Measurements from ENCODE around the gene SOX4.
A peak's percentile ranks its signal among the peaks of the same experiment; 100 is the strongest.
"Not testable (repeated sequence)": the region's sequence is repeated elsewhere in the genome, so short reads cannot be mapped to it uniquely, and the experiment has no call there.

SOX4 gene

DNA sequence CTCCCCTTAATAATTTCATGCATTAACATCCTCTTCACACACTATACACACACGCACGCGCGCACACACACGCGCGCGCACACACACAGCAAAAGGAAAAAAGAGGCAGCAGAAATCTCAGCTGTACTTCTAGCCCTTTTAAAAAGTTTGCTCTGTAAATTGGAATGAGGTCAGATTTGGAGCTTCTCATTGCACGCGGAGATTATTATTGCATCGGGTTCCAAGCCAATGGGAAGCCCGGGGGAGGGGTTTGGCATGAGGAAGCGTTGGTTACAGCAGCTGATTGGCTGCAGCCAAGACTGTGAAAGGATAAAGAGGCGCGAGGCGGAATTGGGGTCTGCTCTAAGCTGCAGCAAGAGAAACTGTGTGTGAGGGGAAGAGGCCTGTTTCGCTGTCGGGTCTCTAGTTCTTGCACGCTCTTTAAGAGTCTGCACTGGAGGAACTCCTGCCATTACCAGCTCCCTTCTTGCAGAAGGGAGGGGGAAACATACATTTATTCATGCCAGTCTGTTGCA is at the start of gene SOX4:
Gene SOX4, plus strand, starts transcription at position 340 of the 515 bp plus-strand sequence. CDS start 784 bp downstream, outside the sequence.
- peak in 1 of 2 experiments; percentile 56 for DNase-seq (ENCODE audit: low read depth in 2 of 2)

DNA sequence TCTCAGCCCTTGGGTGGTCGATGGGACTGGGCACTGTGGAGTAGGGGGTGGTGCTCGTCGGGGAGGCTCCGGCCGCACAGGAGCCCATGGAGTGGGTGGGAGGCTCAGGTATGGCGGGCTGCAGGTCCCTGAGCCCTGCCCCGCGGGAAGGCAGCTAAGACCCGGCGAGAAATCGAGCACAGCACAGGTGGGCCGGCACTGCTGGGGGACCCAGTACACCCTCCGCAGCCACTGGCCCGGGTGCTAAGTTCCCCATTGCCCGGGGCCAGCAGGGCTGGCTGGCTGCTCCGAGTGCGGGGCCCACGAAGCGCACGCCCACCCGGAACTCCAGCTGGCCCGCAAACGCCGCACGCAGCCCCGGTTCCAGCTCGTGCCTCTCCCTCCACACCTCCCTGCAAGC is 41.3 kb upstream of the SOX4 start:
- not testable (repeated sequence) for DNase-seq (ENCODE audit: low read depth in 2 of 2)

- DNase-seq (ENCODE audit: low read depth in 2 of 2): no peak
Observed at GRCh38 chr6:21554286-21554685, 39.3 kb upstream of the SOX4 start.

GRCh38 chr6:21555197-21555596 is 38.4 kb upstream of the SOX4 start:
- DNase-seq (ENCODE audit: low read depth in 2 of 2): no peak

- DNase-seq (ENCODE audit: low read depth in 2 of 2): no peak
Observed at GRCh38 chr6:21556511-21556910, 37.0 kb upstream of the SOX4 start.

DNA sequence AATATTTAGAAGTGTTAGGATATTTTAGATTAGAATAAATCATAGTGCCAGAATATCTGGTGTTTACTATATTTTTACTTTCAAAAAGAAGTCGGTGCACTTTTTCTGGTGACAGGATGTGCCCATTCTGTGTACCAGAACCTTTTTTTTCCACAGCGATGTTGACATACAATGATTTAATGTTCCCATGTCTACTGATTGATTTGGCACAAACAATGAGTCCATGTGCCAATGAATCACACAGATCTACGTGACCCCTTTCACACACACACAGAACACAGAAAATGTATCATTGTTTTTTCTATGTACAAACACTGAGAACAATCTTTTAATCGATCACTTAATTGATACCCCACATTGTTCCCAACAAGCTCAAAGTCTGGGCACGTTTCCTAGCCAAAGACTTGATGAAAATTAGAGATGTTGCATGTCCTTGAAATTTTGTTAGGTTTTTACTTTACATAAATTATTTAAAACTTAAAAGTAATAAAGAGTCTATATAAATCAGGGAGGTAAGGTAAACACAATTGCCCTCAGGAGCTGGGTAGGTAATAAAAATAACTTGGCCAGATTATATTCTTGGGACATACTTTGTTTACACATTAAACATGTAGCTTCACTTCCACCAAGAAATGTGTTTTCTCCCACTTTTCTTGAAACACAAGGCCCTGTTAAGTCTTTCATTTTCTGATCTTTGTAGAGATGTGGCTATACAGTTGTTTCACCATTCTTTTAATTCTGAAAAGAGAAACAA is 36.4 kb upstream of the SOX4 start:
- DNase-seq (ENCODE audit: low read depth in 2 of 2): no peak

GRCh38 chr6:21559238-21559637 is 34.3 kb upstream of the SOX4 start:
- no peak for DNase-seq (ENCODE audit: low read depth in 2 of 2)

DNA sequence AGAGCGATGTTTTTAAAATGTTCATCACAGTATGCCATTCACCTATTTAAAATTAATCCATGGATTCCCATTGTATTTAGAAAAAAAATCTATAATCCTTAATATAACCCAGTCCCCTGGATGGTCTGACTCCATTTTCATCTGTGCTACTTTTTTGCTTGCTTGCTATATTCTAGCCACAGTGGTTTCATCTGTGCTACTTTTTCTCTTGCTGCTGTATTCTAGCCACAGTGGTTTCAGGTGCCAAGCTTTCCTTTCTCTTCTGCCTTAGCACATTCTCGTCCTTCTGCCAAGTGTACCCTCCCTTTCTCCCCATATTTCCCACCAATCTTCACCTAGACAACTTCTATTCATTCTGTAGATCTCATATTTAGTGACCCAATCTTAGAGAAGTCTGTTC is 33.3 kb upstream of the SOX4 start:
- no peak for DNase-seq (ENCODE audit: low read depth in 2 of 2)

- DNase-seq (ENCODE audit: low read depth in 2 of 2): no peak
Observed at GRCh38 chr6:21565431-21565830, 28.1 kb upstream of the SOX4 start.

DNA sequence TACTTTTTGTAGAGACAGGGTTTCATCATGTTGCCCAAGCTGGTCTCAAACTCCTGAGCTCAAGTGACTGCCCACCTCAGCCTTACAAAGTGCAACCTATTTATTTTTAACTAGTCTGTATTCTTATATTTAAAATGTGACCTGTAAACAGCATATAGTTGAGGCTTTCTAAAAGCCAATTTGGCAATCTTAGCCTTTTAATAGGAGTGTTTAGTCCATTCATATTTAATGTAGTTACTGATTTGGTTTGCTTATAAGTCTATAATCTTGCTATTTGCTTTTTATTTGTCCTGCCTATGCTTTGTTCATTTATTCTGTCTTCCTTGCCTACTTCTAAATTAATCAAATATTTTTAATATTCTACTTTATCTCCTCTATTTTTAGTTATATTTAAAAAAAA is 15.0 kb upstream of the SOX4 start:
- DNase-seq (ENCODE audit: low read depth in 2 of 2): no peak

DNA sequence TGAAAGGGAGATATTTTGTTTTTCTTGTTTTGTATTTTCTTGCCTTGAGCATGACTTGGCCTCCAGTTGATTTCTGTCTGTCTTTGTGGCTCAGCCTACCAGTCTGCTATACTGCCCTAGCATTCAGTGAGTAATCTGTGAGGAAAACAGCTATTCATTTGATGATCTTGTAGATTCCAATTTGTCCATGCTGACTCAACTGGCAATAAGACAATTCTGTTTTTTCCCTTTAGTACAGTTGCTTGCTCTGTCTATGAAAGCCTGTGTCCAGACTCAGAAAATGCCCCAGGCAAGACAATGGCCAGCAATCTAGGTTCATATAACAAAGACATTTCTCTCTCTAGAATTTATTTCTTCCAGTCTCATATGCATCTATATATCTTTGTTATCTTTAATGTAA is 10.9 kb upstream of the SOX4 start:
- DNase-seq (ENCODE audit: low read depth in 2 of 2): no peak

DNA sequence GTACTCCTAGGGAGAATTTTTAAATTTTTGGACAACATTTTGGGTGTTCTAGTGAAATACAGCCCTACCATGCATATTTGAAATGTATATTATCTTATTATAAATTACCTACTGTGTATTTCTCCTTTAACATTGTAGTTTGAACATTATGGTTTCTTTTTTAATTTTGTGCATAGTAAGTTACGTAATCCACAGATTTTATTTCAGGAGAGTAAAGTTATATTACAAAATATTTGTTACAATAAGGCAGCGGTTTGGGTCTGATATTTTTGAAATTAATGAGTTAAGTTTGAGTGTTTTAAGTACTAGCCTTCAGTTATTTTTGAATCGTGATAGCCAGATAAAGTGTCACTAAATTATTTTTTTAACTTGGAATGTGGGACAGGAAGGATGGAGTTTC is 7.3 kb upstream of the SOX4 start:
- DNase-seq (ENCODE audit: low read depth in 2 of 2): no peak

DNA sequence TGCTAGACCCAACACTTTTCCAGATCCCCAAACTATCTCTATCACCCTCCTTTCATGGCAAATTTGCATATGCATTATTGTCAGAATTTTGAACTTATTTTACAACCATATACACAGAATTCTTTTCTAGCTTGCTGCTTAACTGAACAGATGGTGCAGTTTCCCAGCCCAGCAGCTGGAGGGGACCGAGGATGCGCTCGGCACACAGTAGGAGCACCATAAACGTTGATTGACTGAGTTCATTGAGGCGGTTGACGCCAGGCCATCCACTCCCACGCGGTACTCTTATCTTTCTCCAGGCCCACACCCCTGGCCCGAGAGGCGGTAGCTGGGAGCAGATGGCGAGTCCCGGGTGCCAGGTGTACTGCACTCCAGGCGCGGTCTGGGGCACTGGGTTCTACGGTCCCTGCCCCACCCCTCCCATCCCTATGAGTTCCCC is 6.8 kb upstream of the SOX4 start:
- DNase-seq (ENCODE audit: low read depth in 2 of 2): no peak

- no peak for DNase-seq (ENCODE audit: low read depth in 2 of 2)
Observed at GRCh38 chr6:21587179-21587960, 6.2 kb upstream of the SOX4 start.

GRCh38 chr6:21587961-21588480 is 5.5 kb upstream of the SOX4 start:
- no peak for DNase-seq (ENCODE audit: low read depth in 2 of 2)

DNA sequence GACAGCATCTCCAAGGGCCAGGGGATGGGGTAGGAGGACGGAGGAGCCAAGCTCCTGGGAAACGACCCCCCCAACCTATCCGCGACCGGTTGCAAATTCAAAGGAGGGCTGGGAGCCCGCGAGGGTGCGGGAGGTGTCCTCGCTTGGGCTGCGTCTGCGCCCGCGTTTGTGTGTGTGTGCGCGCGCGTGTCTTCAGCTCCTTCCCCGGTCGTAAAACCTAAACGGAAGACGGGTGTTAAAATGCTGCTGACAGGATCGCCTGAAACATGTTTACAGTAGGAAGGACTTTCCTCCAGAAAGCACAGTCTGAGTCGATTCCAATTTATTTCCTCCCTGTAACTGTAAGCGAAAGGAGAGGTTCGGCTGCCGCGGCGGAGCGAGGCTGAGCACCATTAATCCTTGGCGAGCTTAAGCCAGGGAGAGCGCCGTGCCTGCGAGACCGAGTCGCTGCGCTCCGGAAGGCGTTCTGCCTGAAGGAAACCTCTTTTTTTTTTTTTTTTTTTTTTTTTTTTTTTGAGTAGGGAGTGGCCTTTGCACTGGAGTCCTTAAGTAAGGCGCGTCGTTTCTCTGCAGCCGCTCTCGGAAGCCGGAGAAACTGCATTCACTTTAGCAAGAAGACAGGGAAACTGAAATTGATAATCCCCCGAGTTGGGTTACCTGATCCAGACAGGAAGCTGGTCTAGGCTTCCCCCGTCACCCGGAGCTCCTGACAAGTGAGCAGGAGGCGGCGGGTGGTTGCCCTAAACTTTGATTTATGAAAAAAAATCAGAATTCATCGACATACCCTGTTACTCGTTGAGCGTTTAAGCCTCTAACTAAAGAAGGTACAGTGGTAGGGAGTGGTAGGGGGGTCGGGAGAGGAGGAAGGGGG is 4.8 kb upstream of the SOX4 start:
- DNase-seq (ENCODE audit: low read depth in 2 of 2): no peak

- peak; percentile 64 to 82 for DNase-seq (ENCODE audit: low read depth in 2 of 2)
Observed at GRCh38 chr6:21589352-21590345, 3.9 kb upstream of the SOX4 start.

GRCh38 chr6:21590346-21590745 is 3.2 kb upstream of the SOX4 start:
- DNase-seq (ENCODE audit: low read depth in 2 of 2): no peak

- DNase-seq (ENCODE audit: low read depth in 2 of 2): no peak
Observed at GRCh38 chr6:21591446-21591845, 2.1 kb upstream of the SOX4 start.

DNA sequence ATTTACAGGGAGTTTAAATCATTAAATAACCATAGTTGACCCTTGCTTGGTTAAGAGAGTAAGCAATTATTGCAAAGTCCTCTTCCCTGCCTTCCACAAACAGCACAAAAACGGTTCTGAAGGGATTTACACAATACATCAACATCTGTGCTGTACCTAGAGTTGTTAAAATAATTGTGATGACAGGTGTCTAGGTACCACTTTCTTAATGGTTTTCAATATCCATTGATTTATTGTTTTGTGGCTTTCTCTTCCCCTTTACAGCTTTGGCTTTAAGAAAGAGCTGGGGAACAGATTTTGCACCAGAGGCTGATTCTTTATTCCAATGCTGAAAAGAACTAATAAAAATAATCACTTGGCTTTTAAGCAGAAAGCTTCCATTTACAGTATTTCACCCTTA is 598 bp upstream of the SOX4 start:
- no peak for DNase-seq (ENCODE audit: low read depth in 2 of 2)

Measured in stimulated activated CD4-positive, alpha-beta T cell treated with anti-CD3 and anti-CD28 coated beads, Interleukin-12 subunit alpha, Interleukin-12 subunit beta, amount 100 ng/mL, for 24 hours (primary cell).